BJ (cell line): ENCODE data around the gene ZBTB46. TPM values are rescaled to one million over a fixed set of nuclear protein-coding genes. Genes with fewer than 3 reads are reported as not detected.

Experiments
- CTCF ChIA-PET: fragments of 350-600 bp; formaldehyde crosslinking; extraction: SDS; loops from one replicate; lab custom pipeline; 2021; ENCODE audit warnings: antibody characterized with exemption, inconsistent platforms; lab: Yijun Ruan, JAX
- POLR2A ChIA-PET: fragments of 300-600 bp; sonication (Branson Sonifier 250); formaldehyde crosslinking; extraction: SDS; loops from one replicate; lab custom pipeline; 2021; ENCODE audit warnings: antibody characterized with exemption; lab: Charles Lee
- DNase-seq: peaks from one replicate; pipeline ENCODE4 v3.0.0-alpha.2; 2011; ENCODE audit warnings: low read depth
- H3K27me3 ChIP-seq: 2 replicates; pipeline ENCODE4 v1.6.0; 2011; ENCODE audit warnings: low read length; ENCODE audit not compliant: control insufficient read depth, insufficient read depth
- H3K36me3 ChIP-seq: 2 replicates; pipeline ENCODE4 v1.5.1; 2011; ENCODE audit warnings: low read length; ENCODE audit not compliant: control insufficient read depth, insufficient read depth
- H3K4me3 ChIP-seq: 2 replicates; pipeline ENCODE4 v1.5.1; 2011; ENCODE audit warnings: low read depth, mild to moderate bottlenecking, control low read depth, low read length
- CTCF ChIP-seq: IDR thresholded peaks from 2 replicates; pipeline ENCODE4 v1.5.1; 2011; ENCODE audit warnings: low read depth, mild to moderate bottlenecking, control low read depth, inconsistent platforms, low read length, moderate library complexity; ENCODE audit not compliant: insufficient read depth
- polyA plus RNA-seq: library from polyadenylated mRNA; depleted of rRNA; stranded (reverse); fragments of >200 nt; gene quantifications from 2 replicates; pipeline ENCODE4 v1.2.3, GENCODE V29; 2011

Gene ZBTB46
- polyA plus RNA-seq, 1 experiment, result 0.32 TPM

- Histone ChIP-seq H3K27me3 (no peaks in the 10 kb centered on the region; the same call in 1 of the 2 replicates), H3K4me3 (no peak overlapping the region), H3K36me3 (no peaks in the 10 kb centered on the region)
- no peak for DNase-seq
- no peak for TF ChIP-seq CTCF
- ChIA-PET POLR2A (no interaction called here), CTCF (interaction anchor here (2.2 to 5.8 kb wide), 2 partner anchors 15 to 26 kb away, joined by 11 to 32 read pairs; no protein-coding TSS in a partner anchor)
These were observed 71.6 kb downstream of the ZBTB46 start for GRCh38 chr20:63759377-63759901.

GRCh38 chr20:63758152-63758551 is 72.9 kb downstream of the ZBTB46 start:
- no peak for TF ChIP-seq CTCF
- CTCF ChIA-PET, result no interaction called here
- H3K36me3 ChIP-seq, result no peaks in the 10 kb centered on the region
- POLR2A ChIA-PET, result no interaction called here
- H3K27me3 ChIP-seq, result no peaks in the 10 kb centered on the region; the same call in 1 of the 2 replicates
- H3K4me3 ChIP-seq, result no peak overlapping the region
- DNase-seq, result no peak

GRCh38 chr20:63756648-63756991 is 74.4 kb downstream of the ZBTB46 start:
- no peaks in the 10 kb centered on the region for H3K36me3 ChIP-seq
- no peak overlapping the region for H3K4me3 ChIP-seq
- POLR2A ChIA-PET, result no interaction called here
- CTCF ChIA-PET, result no interaction called here
- no peak for TF ChIP-seq CTCF
- H3K27me3 ChIP-seq, result no peaks in the 10 kb centered on the region; the same call in 1 of the 2 replicates
- no peak for DNase-seq

GRCh38 chr20:63755933-63756647 is 75.0 kb downstream of the ZBTB46 start:
- POLR2A ChIA-PET, result no interaction called here

More at GRCh38 chr20:63755933-63756647, 75.0 kb downstream of the ZBTB46 start:
- no peaks in the 10 kb centered on the region for H3K36me3 ChIP-seq
- no peak for DNase-seq
- CTCF ChIA-PET, result interaction anchor here (1.4 kb wide), 1 partner anchor 19 kb away, joined by 5 read pairs; no protein-coding TSS in a partner anchor
- H3K27me3 ChIP-seq, result no peaks in the 10 kb centered on the region; the same call in 1 of the 2 replicates
- TF ChIP-seq CTCF, result no peak
- no peak overlapping the region for H3K4me3 ChIP-seq
